ENCODE results near the gene LRRC2.
"Not testable (repeated sequence)": the region's sequence is repeated elsewhere in the genome, so short reads cannot be mapped to it uniquely, and the experiment has no call there.

Gene LRRC2

GRCh38 chr3:46551615-46552014 is 14.5 kb downstream of the LRRC2 start:
- DNase-seq = no peak

DNA sequence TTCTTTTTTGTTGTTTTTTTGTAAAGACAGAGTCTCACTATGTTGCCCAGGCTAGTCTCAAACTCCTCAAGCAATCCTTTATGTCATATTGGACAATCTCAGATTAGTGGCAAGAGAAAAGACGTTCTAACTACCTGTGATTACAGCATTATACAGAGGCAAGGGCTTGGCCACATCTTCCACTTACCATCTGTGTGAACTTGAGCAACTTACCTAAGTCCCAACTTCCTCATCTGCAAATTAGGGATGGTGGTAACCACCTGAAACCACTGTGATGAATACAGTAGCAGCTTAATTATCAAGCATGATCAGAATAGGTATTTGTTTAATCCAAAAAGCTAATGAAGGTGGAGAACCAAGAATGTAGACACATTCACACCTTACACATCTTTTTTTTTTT is 16.1 kb downstream of the LRRC2 start:
- DNase-seq = no peak

DNA sequence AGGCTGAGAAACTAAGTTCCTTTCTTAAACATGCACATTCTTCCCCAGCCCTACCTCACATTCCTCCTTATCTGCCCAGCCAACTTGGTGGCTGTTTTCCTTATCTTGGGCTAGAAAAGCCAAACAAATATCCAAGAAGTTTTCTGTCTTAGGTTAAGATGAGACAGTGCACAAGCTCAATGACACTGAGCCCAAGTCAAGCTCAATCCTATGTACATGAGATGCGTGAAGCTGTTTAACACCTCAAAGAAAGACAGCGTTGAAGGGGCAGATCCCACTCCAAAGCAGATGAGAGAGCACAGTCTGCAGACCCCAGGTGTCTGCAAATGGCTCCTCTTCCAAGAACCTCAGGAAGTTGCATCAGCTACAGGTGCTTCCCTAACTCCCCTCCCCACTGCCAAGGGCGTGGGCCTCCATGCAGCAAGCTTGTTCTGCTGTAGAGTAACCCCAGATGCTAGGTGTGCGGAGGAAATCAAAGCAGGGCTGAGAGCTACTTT is 16.6 kb downstream of the LRRC2 start:
- no peak for DNase-seq

DNA sequence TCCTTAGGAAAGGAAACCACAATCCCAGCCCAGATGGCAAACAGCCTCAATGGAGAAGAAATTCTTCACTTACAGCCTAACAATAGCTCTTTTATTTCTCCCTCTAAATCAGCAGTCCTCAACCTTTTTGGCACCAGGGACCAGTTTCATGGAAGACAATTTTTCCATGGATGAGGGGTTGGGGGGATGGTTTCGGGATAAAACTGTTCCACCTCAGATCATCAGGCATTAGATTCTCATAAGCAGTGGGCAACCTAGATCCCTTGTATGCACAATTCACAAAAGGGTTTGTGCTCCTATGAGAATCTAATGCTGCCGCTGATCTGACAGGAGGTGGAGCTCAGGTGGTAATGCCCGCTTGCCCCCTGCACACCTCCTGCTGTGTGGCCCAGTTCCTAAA is 17.5 kb downstream of the LRRC2 start:
- not testable (repeated sequence) for DNase-seq

- no peak for DNase-seq
Measured at GRCh38 chr3:46546896-46547440, 19.1 kb downstream of the LRRC2 start.

- DNase-seq = no peak
Measured at GRCh38 chr3:46545818-46546630, 20.1 kb downstream of the LRRC2 start.

DNA sequence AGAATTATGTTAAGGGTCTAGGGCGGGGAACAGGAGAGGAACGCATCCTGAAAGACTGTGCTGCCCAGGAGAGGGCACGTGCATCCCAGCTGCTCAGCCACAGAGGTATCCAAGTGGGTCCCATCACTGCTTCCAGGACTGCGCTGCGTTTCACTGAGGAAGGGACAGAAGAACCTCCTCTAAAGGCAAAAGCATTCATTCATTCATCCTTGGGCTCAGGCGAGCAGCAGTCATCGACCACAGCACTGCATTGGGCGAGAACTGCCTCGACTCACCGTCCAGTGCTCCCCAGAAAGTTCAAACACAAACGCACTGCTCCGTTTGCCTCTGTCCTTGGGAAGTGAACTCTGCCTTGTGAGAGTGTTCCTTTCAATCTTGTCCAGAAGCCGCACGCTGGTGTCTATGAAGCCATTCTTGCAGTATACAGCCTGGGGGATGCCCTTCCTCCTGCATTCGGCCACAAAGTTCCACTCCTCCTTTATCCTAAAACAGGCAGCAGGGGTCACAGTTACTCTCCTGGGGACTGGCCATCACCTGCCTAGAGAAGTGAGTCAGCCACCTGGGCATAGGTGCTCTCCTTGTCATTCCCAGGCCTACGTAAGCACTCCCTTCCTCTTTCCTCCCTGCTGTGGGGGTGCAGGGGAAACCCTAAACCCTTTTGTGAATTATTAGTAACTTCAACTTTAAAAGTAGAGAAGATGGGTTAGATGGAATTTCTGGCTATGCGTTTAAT is 21.2 kb downstream of the LRRC2 start:
- no peak for DNase-seq

GRCh38 chr3:46542801-46543201 is 23.3 kb downstream of the LRRC2 start:
- DNase-seq = no peak

- no peak for DNase-seq
Measured at GRCh38 chr3:46542344-46542743, 23.8 kb downstream of the LRRC2 start.

- DNase-seq = no peak
Measured at GRCh38 chr3:46541835-46542234, 24.3 kb downstream of the LRRC2 start.

- no peak for DNase-seq
Measured at GRCh38 chr3:46540550-46540949, 25.6 kb downstream of the LRRC2 start.

GRCh38 chr3:46539443-46540005 is 26.6 kb downstream of the LRRC2 start:
- DNase-seq = no peak

GRCh38 chr3:46538803-46539442 is 27.2 kb downstream of the LRRC2 start:
- no peak for DNase-seq

- DNase-seq = not testable (repeated sequence)
Measured at GRCh38 chr3:46538425-46538802, 27.7 kb downstream of the LRRC2 start.

DNA sequence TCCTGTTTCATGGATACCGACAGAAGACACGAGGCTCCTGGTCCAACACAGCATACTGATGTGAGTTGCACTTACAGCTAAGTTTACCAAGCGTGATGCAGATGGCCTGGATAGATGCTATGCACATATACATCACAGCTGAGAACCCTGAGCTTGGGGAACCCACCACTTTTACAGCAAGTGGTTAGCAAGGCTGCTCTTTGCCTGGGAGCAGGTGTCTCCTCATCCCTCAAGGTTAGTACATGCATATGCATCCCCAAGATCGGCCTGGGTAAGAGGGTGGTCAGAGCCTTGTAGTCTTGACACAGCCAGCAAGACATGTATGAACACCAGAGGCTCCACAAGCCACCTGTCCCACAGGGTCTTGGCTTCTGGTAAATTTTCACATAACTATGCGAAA is 28.3 kb downstream of the LRRC2 start:
- no peak for DNase-seq

DNA sequence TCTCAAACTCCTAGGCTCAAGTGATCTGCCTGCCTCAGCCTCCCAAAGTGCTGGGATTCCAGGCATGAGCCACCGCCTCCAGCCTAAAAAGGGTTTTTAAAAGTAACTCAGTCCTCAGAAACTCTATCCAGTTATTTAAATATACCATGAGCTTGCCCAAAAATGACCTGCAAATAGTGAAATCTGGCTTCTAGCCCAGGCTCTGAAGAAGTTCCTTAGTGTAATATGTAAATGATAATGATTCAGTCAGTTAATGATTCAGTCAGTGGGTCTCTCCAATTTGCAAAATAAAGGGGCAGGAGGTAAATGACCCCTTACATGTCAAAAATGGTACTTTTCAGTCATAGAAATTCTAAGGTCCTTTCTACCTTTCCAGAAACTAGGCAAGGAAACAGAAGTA is 28.8 kb downstream of the LRRC2 start:
- DNase-seq = no peak

- DNase-seq = no peak
Measured at GRCh38 chr3:46536758-46537157, 29.3 kb downstream of the LRRC2 start.

- no peak for DNase-seq
Measured at GRCh38 chr3:46535746-46536145, 30.4 kb downstream of the LRRC2 start.

GRCh38 chr3:46533091-46533490 is 33.0 kb downstream of the LRRC2 start:
- DNase-seq = no peak

DNA sequence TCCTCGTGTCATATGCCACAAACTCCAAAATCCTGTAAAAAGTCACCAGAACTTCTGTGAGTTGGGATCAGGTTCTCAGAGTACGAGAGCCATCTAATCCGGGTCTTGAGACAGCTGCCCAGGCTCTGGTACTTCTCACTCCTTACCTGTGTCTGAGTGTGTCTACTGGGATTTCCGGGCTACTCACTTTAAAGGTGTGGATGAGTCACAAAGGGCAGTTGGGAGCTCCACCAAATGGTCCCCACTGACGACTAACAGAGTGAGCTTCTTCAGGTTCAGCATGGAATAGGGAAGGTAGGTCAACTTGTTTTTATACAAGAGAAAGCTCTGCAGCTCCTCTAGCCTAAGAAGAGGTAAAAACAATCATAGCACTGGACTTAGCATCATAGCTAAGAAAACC is 38.9 kb downstream of the LRRC2 start:
- DNase-seq = no peak

GRCh38 chr3:46524832-46525231 is 41.3 kb downstream of the LRRC2 start:
- no peak for DNase-seq

- DNase-seq = no peak
Measured at GRCh38 chr3:46524008-46524407, 42.1 kb downstream of the LRRC2 start.

GRCh38 chr3:46523556-46523955 is 42.5 kb downstream of the LRRC2 start:
- DNase-seq = no peak
